K562 (cell line): Measurements from ENCODE around the gene KCNH2. TPM values are rescaled to one million over a fixed set of nuclear protein-coding genes. Genes with fewer than 3 reads are reported as not detected.

ENCODE experiments used
- C11orf30 ChIP-seq: fragments of 450-650 bp; IDR thresholded peaks from 2 replicates; pipeline ENCODE4 v1.6.1; 2016; ENCODE audit warnings: low read depth, mild to moderate bottlenecking
- CBX2 ChIP-seq: fragments of 200-600 bp; sonication (generic); IDR thresholded peaks from one replicate; pipeline ENCODE4 v1.6.1; 2012; ENCODE audit warnings: mild to moderate bottlenecking, low read length, inconsistent platforms; ENCODE audit not compliant: insufficient read depth, poor library complexity, severe bottlenecking
- CEBPG ChIP-seq, 3 experiments: fragments of 200-800 bp in 1 of 3; sonication (Bioruptor generic) in 1 of 3; sonication (generic) in 1 of 3; formaldehyde crosslinking in 1 of 3; IDR thresholded peaks in 2 of 3; conservative IDR thresholded peaks in 1 of 3; 2 replicates each; pipeline versions ENCODE4 v1.6.1 to v1.8.0; 2016 to 2022; ENCODE audit warnings: missing compliant biosample characterization in 2 of 3, missing genetic modification characterization in 2 of 3, mild to moderate bottlenecking in 1 of 3, missing genetic modification reagents in 1 of 3
- HCFC1 ChIP-seq: IDR thresholded peaks from 2 replicates; pipeline ENCODE4 v1.6.1; 2012; ENCODE audit warnings: low read depth, low read length, improper control_type of control experiment
- HINFP ChIP-seq: fragments of 450-650 bp; conservative IDR thresholded peaks from 2 replicates; pipeline ENCODE4 v1.6.1; 2016; ENCODE audit warnings: missing genetic modification characterization, low read depth, mild to moderate bottlenecking, control low read depth, missing compliant biosample characterization
- MEF2A ChIP-seq: IDR thresholded peaks from 2 replicates; pipeline ENCODE4 v1.6.1; 2011; ENCODE audit warnings: low read depth, mild to moderate bottlenecking, low read length, moderate library complexity; ENCODE audit not compliant: control insufficient read depth
- MEIS2 ChIP-seq: fragments of 450-650 bp; IDR thresholded peaks from 2 replicates; pipeline ENCODE4 v1.6.1; 2014; ENCODE audit warnings: mild to moderate bottlenecking; ENCODE audit not compliant: partially characterized antibody
- NR2C1 ChIP-seq, 2 experiments: fragments of 450-650 bp; IDR thresholded peaks; 2 replicates each; pipeline ENCODE4 v1.6.1; 2017; ENCODE audit warnings: mild to moderate bottlenecking in 2 of 2, antibody characterized with exemption in 1 of 2, inconsistent platforms in 1 of 2, missing compliant biosample characterization in 1 of 2, missing genetic modification characterization in 1 of 2
- POLR2AphosphoS2 ChIP-seq: IDR thresholded peaks from 2 replicates; pipeline ENCODE4 v1.6.1; 2012; ENCODE audit warnings: low read length, improper control_type of control experiment
- SMARCE1 ChIP-seq: fragments of 450-650 bp; IDR thresholded peaks from 2 replicates; pipeline ENCODE4 v1.7.1; 2016; ENCODE audit warnings: mild to moderate bottlenecking
- YBX1 ChIP-seq: fragments of 450-650 bp; IDR thresholded peaks from 2 replicates; pipeline ENCODE4 v1.7.1; 2016; ENCODE audit warnings: mild to moderate bottlenecking
- ZKSCAN1 ChIP-seq: fragments of 150-350 bp; IDR thresholded peaks from 2 replicates; pipeline ENCODE4 v1.6.1; 2016; ENCODE audit warnings: low read depth, low read length
- polyA plus RNA-seq, 8 experiments: library from polyadenylated mRNA; depleted of rRNA in 4 of 8; stranded (reverse) in 5 of 8; unstranded in 3 of 8; fragments of >200 nt; fragmentation: Nextera tagmentation in 2 of 8; fragmentation: Illumina TruSeq in 1 of 8; extraction: Ambion mirVana in 2 of 8; extraction: Trizol in 1 of 8; gene quantifications; 2 replicates each; pipeline versions ENCODE4 v1.2.1 to v1.2.3, GENCODE V29; 2011 to 2014; ENCODE audit warnings: inconsistent platforms in 1 of 8, missing spikeins in 1 of 8
- total RNA-seq, 7 experiments: library from RNA; depleted of rRNA in 6 of 7; stranded (reverse); fragments of >200 nt in 6 of 7; fragmentation: Illumina TruSeq in 2 of 7; extraction: Trizol in 2 of 7; gene quantifications; 2 replicates each; pipeline versions ENCODE4 v1.2.1 to v1.2.3, GENCODE V29; 2011 to 2021; ENCODE audit warnings: low replicate concordance in 1 of 7
- TF ChIP-seq, protein P1 (sequence below): fragments of 450-650 bp; formaldehyde crosslinking; IDR thresholded peaks from 2 replicates; pipeline ENCODE4 v1.4.0; 2022; ENCODE audit warnings: missing genetic modification characterization
- TF ChIP-seq, protein P2 (sequence below): sonication (generic); formaldehyde crosslinking; IDR thresholded peaks from 2 replicates; pipeline ENCODE4 v1.8.0; 2022; ENCODE audit warnings: mild to moderate bottlenecking, low read depth, missing genetic modification reagents
- TF ChIP-seq, protein P3 (sequence below): fragments of 450-650 bp; formaldehyde crosslinking; IDR thresholded peaks from 2 replicates; pipeline ENCODE4 v1.4.0; 2020; ENCODE audit warnings: mild to moderate bottlenecking, moderate library complexity
- TF ChIP-seq, protein P4 (sequence below): fragments of 150-350 bp; IDR thresholded peaks from 2 replicates; pipeline ENCODE4 v1.6.1; 2014; ENCODE audit warnings: low read depth, mild to moderate bottlenecking, low read length, borderline replicate concordance

Gene KCNH2
- total and polyA plus RNA-seq, 9 of the 15 experiments (the other 6 are each of a cell fraction or from before 2014, with no cell fraction given): 18.1 to 368 (median 218) TPM

GRCh38 chr7:150962553-150963399, 15.3 kb downstream of the KCNH2 start (continued):
- TF ChIP-seq, protein P1, sequence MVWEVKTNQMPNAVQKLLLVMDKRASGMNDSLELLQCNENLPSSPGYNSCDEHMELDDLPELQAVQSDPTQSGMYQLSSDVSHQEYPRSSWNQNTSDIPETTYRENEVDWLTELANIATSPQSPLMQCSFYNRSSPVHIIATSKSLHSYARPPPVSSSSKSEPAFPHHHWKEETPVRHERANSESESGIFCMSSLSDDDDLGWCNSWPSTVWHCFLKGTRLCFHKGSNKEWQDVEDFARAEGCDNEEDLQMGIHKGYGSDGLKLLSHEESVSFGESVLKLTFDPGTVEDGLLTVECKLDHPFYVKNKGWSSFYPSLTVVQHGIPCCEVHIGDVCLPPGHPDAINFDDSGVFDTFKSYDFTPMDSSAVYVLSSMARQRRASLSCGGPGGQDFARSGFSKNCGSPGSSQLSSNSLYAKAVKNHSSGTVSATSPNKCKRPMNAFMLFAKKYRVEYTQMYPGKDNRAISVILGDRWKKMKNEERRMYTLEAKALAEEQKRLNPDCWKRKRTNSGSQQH (CRISPR knock-in tag): no peak
- peak; percentile 72; the same call in 1 of the 2 replicates for TF ChIP-seq ZKSCAN1
- TF ChIP-seq, protein P2, sequence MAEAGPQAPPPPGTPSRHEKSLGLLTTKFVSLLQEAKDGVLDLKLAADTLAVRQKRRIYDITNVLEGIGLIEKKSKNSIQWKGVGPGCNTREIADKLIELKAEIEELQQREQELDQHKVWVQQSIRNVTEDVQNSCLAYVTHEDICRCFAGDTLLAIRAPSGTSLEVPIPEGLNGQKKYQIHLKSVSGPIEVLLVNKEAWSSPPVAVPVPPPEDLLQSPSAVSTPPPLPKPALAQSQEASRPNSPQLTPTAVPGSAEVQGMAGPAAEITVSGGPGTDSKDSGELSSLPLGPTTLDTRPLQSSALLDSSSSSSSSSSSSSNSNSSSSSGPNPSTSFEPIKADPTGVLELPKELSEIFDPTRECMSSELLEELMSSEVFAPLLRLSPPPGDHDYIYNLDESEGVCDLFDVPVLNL (CRISPR knock-in tag): no peak
- TF ChIP-seq NR2C1 (IDR thresholded peaks at IDR 0.05): no peak
- TF ChIP-seq NR2C1 (tag; IDR thresholded peaks at IDR 0.05): no peak; the same call in 1 of the 2 replicates
- TF ChIP-seq, protein P3, sequence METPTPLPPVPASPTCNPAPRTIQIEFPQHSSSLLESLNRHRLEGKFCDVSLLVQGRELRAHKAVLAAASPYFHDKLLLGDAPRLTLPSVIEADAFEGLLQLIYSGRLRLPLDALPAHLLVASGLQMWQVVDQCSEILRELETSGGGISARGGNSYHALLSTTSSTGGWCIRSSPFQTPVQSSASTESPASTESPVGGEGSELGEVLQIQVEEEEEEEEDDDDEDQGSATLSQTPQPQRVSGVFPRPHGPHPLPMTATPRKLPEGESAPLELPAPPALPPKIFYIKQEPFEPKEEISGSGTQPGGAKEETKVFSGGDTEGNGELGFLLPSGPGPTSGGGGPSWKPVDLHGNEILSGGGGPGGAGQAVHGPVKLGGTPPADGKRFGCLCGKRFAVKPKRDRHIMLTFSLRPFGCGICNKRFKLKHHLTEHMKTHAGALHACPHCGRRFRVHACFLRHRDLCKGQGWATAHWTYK (CRISPR knock-in tag): peak; percentile 87; the same call in 1 of the 2 replicates
- no peak for TF ChIP-seq YBX1
- TF ChIP-seq CEBPG (CRISPR knock-in tag; IDR thresholded peaks at IDR 0.05): no peak
- no peak for TF ChIP-seq CEBPG (tag; conservative IDR thresholded peaks at IDR 0.05 in 1 of 2, IDR thresholded peaks at IDR 0.05 in 1 of 2)
- TF ChIP-seq CBX2: no peak
- TF ChIP-seq POLR2AphosphoS2: no peak
- no peak for TF ChIP-seq MEF2A
- TF ChIP-seq SMARCE1: 0 out of 2 replicates have a peak, but pooled peaks have one; percentile 10
- TF ChIP-seq HCFC1: peak; percentile 36; the same call in 1 of the 2 replicates
- no peak for TF ChIP-seq MEIS2
- TF ChIP-seq HINFP (tag): no peak
- TF ChIP-seq, protein P4, sequence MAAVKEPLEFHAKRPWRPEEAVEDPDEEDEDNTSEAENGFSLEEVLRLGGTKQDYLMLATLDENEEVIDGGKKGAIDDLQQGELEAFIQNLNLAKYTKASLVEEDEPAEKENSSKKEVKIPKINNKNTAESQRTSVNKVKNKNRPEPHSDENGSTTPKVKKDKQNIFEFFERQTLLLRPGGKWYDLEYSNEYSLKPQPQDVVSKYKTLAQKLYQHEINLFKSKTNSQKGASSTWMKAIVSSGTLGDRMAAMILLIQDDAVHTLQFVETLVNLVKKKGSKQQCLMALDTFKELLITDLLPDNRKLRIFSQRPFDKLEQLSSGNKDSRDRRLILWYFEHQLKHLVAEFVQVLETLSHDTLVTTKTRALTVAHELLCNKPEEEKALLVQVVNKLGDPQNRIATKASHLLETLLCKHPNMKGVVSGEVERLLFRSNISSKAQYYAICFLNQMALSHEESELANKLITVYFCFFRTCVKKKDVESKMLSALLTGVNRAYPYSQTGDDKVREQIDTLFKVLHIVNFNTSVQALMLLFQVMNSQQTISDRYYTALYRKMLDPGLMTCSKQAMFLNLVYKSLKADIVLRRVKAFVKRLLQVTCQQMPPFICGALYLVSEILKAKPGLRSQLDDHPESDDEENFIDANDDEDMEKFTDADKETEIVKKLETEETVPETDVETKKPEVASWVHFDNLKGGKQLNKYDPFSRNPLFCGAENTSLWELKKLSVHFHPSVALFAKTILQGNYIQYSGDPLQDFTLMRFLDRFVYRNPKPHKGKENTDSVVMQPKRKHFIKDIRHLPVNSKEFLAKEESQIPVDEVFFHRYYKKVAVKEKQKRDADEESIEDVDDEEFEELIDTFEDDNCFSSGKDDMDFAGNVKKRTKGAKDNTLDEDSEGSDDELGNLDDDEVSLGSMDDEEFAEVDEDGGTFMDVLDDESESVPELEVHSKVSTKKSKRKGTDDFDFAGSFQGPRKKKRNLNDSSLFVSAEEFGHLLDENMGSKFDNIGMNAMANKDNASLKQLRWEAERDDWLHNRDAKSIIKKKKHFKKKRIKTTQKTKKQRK: no peak
- TF ChIP-seq C11orf30: no peak
